NOMO-1 (cell line): ENCODE measurements around the gene LPP.

Source experiments
- DNase-seq, 2 experiments: peaks; one replicate each; lab custom pipeline; 2025; ENCODE audit not compliant: unreplicated experiment in 2 of 2; lab: John Stamatoyannopoulos, UW

The LPP gene

GRCh38 chr3:188242436-188243123 lies 88.6 kb downstream of the LPP start:
- DNase-seq, result no peak

GRCh38 chr3:188243124-188243795 lies 89.3 kb downstream of the LPP start:
- DNase-seq, result no peak

GRCh38 chr3:188244395-188244861 lies 90.5 kb downstream of the LPP start:
- DNase-seq, result no peak

GRCh38 chr3:188246905-188247304 lies 92.9 kb downstream of the LPP start:
- no peak for DNase-seq

GRCh38 chr3:188248036-188248561 lies 94.1 kb downstream of the LPP start:
- DNase-seq, result no peak

- DNase-seq, result no peak
Measured at GRCh38 chr3:188253123-188253793, 99.3 kb downstream of the LPP start.

- DNase-seq, result no peak
Measured at GRCh38 chr3:188253800-188254452, 100.0 kb downstream of the LPP start.

- DNase-seq, result no peak
Measured at GRCh38 chr3:188254520-188255070, 100.6 kb downstream of the LPP start.

GRCh38 chr3:188255190-188255589 lies 101.2 kb downstream of the LPP start:
- DNase-seq, result no peak

- DNase-seq, result no peak
Measured at GRCh38 chr3:188256758-188257157, 102.8 kb downstream of the LPP start.

GRCh38 chr3:188257384-188258026 lies 103.5 kb downstream of the LPP start:
- no peak for DNase-seq

- DNase-seq, result no peak
Measured at GRCh38 chr3:188259191-188259590, 105.2 kb downstream of the LPP start.

- DNase-seq, result no peak
Measured at GRCh38 chr3:188259596-188259995, 105.6 kb downstream of the LPP start.

GRCh38 chr3:188261011-188261410 lies 107.1 kb downstream of the LPP start:
- no peak for DNase-seq

- no peak for DNase-seq
Measured at GRCh38 chr3:188262488-188262887, 108.5 kb downstream of the LPP start.

- no peak for DNase-seq
Measured at GRCh38 chr3:188262913-188263683, 109.1 kb downstream of the LPP start.

- DNase-seq, result no peak
Measured at GRCh38 chr3:188264226-188265207, 110.6 kb downstream of the LPP start.

- DNase-seq, result no peak
Measured at GRCh38 chr3:188266562-188267274, 112.8 kb downstream of the LPP start.
